ENCODE results near the gene CPEB4.

CPEB4 gene
- total RNA-seq = 38.0 to 40.2 reads per million in 2 donors

DNA sequence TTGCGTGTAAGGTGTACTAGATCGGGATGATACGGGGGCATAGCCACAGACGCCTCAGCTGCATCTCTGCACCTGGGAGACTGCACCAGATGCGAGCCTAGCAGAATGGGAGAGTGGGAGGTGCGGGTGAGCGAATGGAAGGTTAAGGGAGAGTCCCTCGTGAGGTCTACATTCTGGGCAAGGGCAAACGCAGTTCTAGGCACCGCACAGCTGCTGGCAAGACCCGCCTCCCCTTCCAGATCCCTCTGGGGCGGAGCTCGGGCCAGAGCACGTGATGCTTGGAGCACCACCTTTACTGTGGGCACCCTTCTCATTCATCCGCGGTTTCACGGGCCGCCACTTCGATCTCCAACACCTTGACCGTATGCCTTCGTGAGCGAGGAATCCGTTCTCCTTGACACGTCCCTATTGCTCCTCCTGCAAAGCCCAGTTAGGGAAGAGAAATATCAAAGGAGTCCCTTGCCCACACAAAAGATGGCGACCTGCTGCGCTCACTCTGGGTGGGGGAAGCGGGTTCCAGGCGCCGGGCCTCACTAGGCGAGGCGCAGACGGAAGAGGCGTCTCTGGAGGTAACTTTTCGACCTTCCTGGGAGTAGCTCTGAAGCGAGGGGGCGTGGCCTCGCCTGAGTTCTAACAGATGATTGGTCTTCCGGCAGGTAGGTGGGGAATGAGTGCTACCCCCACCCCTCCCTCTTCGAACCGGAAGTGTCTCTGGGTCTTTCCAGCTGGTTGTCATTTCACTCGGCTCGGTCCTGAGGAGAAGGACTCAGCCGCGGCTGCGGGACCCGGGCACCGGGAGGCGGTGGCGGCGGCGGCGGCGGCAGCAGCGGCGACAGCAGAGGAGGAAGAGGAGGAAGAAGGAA lies at the start of gene CPEB4:
Gene CPEB4, plus strand, starts transcription at position 740 of the 863 bp plus-strand sequence. CDS start 1,385 bp downstream, outside the sequence.
- DNase-seq = peak; percentile 69

- no peak for DNase-seq
These were observed 48.9 kb upstream of the CPEB4 start for GRCh38 chr5:173839117-173839713.

DNA sequence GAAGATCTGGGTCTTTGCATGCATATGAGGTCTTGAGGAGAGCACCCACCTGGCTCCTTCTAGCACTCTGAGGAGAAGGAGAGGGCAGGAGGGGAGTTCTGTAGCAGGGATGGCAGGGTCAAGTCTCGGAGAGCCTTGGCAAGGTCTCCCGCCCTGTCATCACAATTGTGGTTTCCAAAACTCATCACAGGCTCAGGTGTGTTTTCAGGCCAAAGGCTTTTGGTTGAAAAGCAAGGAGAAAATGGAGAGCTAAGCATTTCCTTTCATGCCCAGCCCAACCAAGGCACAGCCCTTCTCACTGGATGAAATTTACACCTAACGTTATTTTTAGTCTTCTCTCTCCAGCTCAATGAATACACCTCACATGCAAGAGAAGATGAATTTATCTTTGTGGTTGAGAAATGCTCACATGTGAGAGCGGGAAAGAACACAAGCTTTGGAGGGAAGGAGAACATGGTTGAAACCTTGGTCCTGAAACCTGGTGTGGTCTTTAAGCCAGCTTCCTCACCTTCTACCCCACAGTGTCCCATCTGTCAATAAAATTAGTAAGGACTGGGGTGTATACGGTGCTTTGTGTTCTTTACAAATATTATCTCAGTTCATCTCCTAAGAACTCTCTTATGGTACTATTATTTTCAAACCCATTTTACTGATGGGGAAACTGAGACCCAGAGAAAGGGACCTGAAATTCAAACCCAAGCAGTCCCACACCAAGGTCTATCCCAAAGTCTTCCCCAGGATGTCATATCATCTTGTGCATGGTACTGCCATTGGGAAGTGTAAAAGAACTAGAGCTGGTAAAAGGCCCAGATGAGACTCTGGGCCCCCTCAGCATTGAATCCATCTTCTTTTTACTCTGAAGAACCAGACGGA lies 47.8 kb upstream of the CPEB4 start:
- no peak for DNase-seq

DNA sequence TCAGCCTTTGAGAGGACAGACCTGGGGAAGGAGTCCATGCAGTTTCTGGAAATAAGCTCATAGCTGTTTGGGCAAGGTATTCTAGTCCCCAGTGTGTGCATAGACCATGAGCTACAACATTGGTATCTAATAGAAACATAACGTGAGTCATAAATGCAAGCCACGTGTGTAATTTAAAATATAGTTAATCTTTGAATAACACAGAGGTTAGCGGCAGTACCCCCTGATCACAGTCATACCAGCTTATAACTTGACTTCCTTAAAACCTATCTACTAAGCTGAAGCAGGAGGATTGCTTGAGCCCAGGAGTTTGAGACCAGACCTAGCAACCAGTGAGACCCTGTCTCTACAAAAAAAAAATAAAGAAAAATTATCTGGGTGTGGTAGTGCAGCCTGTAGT lies 46.4 kb upstream of the CPEB4 start:
- DNase-seq = no peak

DNA sequence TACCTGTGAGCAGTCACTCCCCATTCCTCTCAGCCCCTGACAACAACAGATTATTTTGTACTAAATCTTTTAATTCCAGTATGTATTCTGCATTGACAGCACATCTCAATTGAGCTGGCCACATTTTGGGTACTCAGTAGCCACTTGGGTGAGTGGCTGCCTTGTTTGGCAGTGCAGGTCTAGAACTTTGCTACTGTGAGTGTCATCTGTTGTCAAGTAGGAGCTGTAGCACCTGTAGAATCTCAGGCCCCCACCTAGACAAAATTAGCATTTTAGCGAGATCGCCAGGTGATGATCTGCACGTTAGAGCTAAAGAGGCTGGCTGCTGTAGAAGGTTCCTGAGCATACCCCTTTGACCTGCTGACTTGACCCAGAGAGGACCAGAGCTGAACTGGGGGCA lies 44.4 kb upstream of the CPEB4 start:
- no peak for DNase-seq

DNA sequence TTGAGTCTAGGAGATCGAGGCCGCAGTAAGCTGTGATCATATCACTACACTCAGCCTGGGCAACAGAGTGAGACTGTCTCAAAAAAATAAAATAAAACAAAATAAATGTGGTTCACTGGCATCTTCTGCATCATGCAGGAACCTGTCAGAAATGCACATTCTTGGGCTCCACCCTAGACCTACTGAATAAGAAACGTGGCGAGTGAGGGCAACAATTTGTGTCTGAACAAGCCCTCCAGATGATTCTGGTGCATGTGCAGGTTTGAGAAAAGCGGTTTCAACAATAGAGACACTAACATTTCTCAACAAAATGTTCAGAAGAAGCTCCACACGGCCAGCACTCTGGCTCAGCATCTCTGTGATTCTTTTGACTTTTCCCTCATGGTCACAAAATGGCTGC lies 42.8 kb upstream of the CPEB4 start:
- DNase-seq = no peak

- DNase-seq = no peak
These were observed 41.1 kb upstream of the CPEB4 start for GRCh38 chr5:173846929-173847501.

DNA sequence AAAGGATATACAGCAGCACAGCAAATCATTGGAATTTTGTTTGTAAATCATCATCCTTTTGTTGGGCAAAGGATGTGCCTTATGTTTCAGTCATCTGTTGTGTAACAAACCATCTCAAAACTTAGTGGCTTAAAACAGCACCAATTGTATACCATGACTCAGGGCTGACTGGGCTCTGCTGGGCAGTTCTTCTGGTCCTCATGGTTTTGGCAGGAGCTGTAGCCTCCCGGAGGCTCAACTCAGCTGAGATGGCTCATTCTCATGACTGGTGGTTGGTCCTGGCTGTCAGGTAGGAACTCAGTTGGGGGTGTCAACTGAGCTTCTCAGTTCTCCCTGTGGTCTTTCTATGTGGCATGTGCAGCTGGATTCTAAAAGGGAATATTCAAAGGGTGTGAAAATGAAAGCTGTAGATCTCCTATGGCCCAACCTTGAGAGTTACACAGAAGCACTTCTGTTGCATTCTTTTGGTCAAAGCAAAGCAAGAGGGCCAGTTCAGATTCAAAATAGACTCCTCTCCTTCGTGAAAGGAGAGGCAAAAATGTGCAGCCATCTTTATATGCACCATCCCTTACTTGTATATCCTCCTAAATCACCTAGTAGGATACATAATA lies 39.1 kb upstream of the CPEB4 start:
- DNase-seq = no peak

DNA sequence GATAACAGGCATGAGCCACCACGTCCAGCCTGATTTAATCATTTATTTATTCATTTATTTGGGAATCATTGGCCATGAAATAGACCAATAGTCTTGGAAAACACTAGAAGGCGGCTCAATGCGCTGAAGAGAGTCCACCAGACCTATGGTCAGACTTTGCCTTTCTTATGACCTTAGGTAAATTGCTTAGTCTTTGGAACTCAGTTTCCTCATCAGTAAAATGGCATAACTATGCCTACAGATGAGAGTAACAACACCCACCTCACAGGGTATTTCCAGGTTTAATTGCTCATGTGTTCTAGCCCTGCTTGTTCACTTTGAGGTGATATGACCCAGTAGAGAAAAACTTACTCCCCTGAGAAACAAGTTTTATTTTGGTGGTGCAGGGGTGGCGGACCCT lies 38.2 kb upstream of the CPEB4 start:
- no peak for DNase-seq

GRCh38 chr5:173850659-173851058 lies 37.5 kb upstream of the CPEB4 start:
- no peak for DNase-seq

- DNase-seq = no peak
These were observed 36.4 kb upstream of the CPEB4 start for GRCh38 chr5:173851595-173852243.

GRCh38 chr5:173852790-173853359 lies 35.3 kb upstream of the CPEB4 start:
- DNase-seq = no peak

DNA sequence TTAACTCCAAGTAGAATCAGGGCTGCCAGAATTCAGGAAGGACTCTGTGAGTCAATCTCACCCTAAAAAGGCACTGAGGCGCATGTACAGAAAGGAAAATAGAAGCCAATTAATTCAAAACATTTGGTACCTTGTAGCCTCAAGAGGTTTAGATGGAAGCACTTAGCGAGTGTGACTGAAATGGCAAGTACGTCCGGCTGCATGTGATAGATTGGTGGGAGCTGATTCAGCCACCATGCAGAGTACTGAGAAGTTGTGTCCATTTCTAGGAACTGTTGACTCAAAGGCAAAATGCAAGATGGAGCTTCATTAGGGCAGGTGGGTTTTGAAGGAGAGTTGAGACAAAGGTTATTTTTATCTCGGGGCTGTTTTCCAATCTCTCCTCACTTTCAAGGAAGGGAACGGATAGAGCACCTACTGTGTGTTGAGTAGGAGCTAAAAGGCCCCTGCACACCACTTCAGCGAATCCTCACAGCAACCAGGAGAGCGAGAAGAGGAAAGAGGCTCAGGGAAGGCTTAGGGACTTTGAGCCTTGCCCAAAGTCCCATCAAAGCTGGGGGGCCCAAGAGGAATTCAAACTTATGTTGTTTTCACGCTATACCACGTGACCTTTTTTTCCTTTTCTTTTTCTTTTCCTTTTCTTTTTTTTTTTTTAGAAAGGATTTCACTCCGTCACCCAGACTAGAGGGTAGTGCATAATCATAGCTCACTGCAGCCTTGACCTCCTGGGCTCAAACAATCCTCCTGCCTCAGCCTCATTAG lies 34.6 kb upstream of the CPEB4 start:
- no peak for DNase-seq

- no peak for DNase-seq
These were observed 32.8 kb upstream of the CPEB4 start for GRCh38 chr5:173855162-173855994.

- no peak for DNase-seq
These were observed 32.0 kb upstream of the CPEB4 start for GRCh38 chr5:173855995-173856656.

DNA sequence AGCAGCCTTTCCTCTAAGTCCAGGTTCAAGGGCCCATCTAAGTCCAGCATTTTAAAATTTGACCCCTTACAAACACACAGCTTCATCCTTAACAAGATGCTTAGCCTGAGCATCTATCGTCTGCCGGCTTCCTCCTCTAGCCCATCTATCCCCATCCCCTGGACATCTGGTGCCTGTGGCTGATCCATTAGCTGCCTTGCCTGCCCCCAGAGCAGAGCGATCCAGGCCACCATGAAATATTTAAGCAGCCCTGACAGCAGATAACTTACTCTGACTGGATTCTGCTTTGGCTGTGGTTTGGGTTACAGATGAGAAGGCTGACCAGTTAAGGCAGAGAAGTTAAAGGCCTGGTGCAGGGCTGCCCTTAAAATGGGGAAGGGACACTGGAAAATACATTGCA lies 30.9 kb upstream of the CPEB4 start:
- DNase-seq = no peak

DNA sequence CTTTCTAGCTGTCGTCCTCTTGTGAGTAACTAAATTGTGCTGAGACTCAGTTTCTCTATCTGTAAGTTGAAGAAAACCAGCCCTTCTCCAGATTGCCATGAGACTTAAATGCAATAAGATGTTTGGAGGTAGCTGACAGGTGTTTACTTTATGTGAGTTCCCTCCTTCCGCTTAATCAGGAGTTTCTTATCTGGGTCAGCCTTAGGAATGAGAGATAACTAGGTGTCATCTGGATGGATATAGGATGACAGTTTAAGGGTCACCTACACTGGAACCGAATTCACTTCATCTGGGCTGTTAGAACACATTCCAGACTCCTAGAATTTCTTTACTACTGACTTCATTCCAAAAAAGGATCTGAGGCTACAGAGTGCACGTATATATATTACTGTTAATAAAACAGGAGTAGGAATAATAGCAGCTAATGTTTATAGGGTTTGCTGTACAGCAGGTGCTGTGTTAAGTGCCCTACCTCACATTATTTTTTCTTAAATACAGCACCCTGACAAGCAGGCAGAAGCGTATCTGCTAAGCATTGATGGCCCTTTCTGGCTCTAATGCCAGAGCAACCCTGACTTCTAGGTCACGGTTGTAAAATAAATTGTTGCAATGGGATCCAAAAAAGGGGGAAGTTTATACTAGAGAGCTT lies 30.0 kb upstream of the CPEB4 start:
- DNase-seq = no peak

DNA sequence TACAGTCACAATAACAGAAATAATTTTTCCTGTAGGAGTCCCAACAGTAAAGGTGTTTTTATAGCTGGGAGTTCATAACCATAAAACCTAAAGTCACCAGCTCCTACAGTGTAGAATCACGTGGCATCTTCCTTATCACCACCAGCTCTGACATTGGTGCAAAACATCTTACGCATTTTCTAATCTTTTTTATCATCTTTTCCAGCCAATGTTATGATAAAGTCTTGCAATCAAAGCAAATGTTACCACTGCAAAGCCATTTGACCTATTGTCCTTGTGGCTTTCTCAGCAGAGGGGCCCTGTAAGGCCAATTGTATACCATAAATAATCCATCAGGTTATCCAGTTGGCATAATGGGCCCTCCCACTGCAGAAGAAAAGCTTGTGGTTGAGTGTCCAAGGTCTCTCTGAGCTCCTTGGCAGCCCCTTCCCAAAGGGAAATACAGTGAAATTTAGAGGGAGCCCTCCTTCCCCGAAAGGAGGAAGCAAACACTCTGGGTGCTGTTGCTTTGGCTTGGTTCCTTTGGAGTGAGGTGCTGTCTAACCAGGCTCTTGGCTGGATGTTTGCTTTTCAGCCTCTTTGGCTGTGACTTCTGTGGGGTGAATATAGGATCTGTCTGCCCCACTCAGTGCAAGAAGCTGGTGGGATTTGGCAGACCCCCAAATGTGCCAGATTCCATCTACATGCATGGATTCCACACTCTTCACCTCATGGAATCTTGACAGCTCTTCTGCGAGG lies 29.3 kb upstream of the CPEB4 start:
- no peak for DNase-seq
